Gastroesophageal sphincter (tissue), 3 donors: ENCODE data around the gene ABI3BP.

ENCODE experiments used
- EP300 ChIP-seq: sonication (generic); formaldehyde crosslinking; IDR thresholded peaks from one replicate; pipeline ENCODE4 v1.6.1; 2017; ENCODE audit warnings: antibody characterized with exemption, mild to moderate bottlenecking
- POLR2A ChIP-seq, 2 donors: fragments of 450-650 bp; IDR thresholded peaks; one replicate each; pipeline ENCODE4 v1.6.1; 2017; ENCODE audit warnings: antibody characterized with exemption in 2 of 2, mild to moderate bottlenecking in 2 of 2, moderate library complexity in 1 of 2
- POLR2AphosphoS5 ChIP-seq: sonication (generic); formaldehyde crosslinking; IDR thresholded peaks from one replicate; pipeline ENCODE4 v1.6.1; 2017; ENCODE audit warnings: antibody characterized with exemption
- TF ChIP-seq, protein P1 (sequence below), 4 experiments: fragments of 200-600 bp in 2 of 4; fragments of 450-650 bp in 2 of 4; sonication (generic) in 1 of 4; IDR thresholded peaks; one replicate each; pipeline ENCODE4 v1.5.1; 2017 to 2019; ENCODE audit warnings: antibody characterized with exemption in 4 of 4, mild to moderate bottlenecking in 2 of 4, moderate library complexity in 2 of 4

GRCh38 chr3:100719136-100719535 is 274.1 kb downstream of the ABI3BP start:
- TF ChIP-seq, protein P1, sequence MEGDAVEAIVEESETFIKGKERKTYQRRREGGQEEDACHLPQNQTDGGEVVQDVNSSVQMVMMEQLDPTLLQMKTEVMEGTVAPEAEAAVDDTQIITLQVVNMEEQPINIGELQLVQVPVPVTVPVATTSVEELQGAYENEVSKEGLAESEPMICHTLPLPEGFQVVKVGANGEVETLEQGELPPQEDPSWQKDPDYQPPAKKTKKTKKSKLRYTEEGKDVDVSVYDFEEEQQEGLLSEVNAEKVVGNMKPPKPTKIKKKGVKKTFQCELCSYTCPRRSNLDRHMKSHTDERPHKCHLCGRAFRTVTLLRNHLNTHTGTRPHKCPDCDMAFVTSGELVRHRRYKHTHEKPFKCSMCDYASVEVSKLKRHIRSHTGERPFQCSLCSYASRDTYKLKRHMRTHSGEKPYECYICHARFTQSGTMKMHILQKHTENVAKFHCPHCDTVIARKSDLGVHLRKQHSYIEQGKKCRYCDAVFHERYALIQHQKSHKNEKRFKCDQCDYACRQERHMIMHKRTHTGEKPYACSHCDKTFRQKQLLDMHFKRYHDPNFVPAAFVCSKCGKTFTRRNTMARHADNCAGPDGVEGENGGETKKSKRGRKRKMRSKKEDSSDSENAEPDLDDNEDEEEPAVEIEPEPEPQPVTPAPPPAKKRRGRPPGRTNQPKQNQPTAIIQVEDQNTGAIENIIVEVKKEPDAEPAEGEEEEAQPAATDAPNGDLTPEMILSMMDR (IDR thresholded peaks at IDR 0.05): no peak
- TF ChIP-seq POLR2AphosphoS5: no peak
- TF ChIP-seq POLR2A (IDR thresholded peaks at IDR 0.05): no peak
- no peak for TF ChIP-seq EP300
